DND-41 (cell line): ENCODE measurements around the gene URB2.

Experiments
- ATAC-seq: fragments of 200-7000 bp; cut with Tn5 transposase; 3 replicates; pipeline ENCODE4 v1.9.1; 2021; ENCODE audit warnings: low read depth; ENCODE audit not compliant: insufficient read depth
- DNase-seq: peaks from one replicate; pipeline ENCODE4 v3.0.0-alpha.2; 2020
- H2AFZ ChIP-seq: 2 replicates; pipeline ENCODE4 v1.6.0; 2012; ENCODE audit warnings: low read depth, low read length
- H3K27ac ChIP-seq: 2 replicates; pipeline ENCODE4 v1.5.1; 2012; ENCODE audit warnings: low read length, inconsistent platforms
- H3K27me3 ChIP-seq: fragments of 200-600 bp; sonication (generic); 2 replicates; pipeline ENCODE4 v1.6.0; 2012; ENCODE audit warnings: low read length, mild to moderate bottlenecking, inconsistent platforms; ENCODE audit not compliant: insufficient read depth, poor library complexity
- H3K36me3 ChIP-seq: 2 replicates; pipeline ENCODE4 v1.5.1; 2012; ENCODE audit warnings: low read length, inconsistent platforms; ENCODE audit not compliant: insufficient read depth
- H3K4me1 ChIP-seq: 2 replicates; pipeline ENCODE4 v1.5.1; 2012; ENCODE audit warnings: mild to moderate bottlenecking, low read length; ENCODE audit not compliant: insufficient read depth
- H3K4me2 ChIP-seq: 2 replicates; pipeline ENCODE4 v1.6.0; 2012; ENCODE audit warnings: mild to moderate bottlenecking, moderate library complexity, low read length, inconsistent platforms; ENCODE audit not compliant: insufficient read depth
- H3K4me3 ChIP-seq, 2 experiments: fragments of 200-600 bp in 1 of 2; shearing (Covaris generic) in 1 of 2; 2 replicates each; pipeline ENCODE4 v1.5.1; 2012 to 2016; ENCODE audit warnings: inconsistent platforms in 2 of 2, low read length in 2 of 2, mild to moderate bottlenecking in 2 of 2, low read depth in 1 of 2, moderate library complexity in 1 of 2
- H3K79me2 ChIP-seq: 2 replicates; pipeline ENCODE4 v1.6.0; 2012; ENCODE audit warnings: low read length, inconsistent platforms; ENCODE audit not compliant: insufficient read depth
- H3K9ac ChIP-seq: 2 replicates; pipeline ENCODE4 v1.6.0; 2012; ENCODE audit warnings: low read depth, mild to moderate bottlenecking, inconsistent platforms, low read length, moderate library complexity
- H3K9me3 ChIP-seq: 2 replicates; pipeline ENCODE4 v1.5.1; 2012; ENCODE audit warnings: low read length, moderate library complexity, mild to moderate bottlenecking, inconsistent platforms; ENCODE audit not compliant: insufficient read depth, severe bottlenecking
- H4K20me1 ChIP-seq: 2 replicates; pipeline ENCODE4 v1.6.0; 2012; ENCODE audit warnings: low read length; ENCODE audit not compliant: insufficient read depth
- CTCF ChIP-seq: IDR thresholded peaks from 2 replicates; pipeline ENCODE4 v1.5.1; 2012; ENCODE audit warnings: borderline replicate concordance, low read length, moderate library complexity, mild to moderate bottlenecking; ENCODE audit not compliant: poor library complexity, severe bottlenecking; ENCODE audit errors: extremely low read depth
- EZH2 ChIP-seq: IDR thresholded peaks from 3 replicates; pipeline ENCODE4 v1.6.1; 2012; ENCODE audit warnings: borderline replicate concordance, low read depth, mild to moderate bottlenecking, moderate library complexity, low read length, inconsistent platforms; ENCODE audit not compliant: severe bottlenecking

Gene URB2

GRCh38 chr1:229581485-229581884 lies 44.6 kb upstream of the URB2 start:
- H3K36me3 ChIP-seq, result no peaks in the 10 kb centered on the region
- no peaks in the 10 kb centered on the region for H3K9me3 ChIP-seq
- no peak overlapping the region for H2AFZ ChIP-seq
- no peaks in the 10 kb centered on the region for H3K27me3 ChIP-seq
- H3K79me2 ChIP-seq, result no peaks in the 10 kb centered on the region
- H4K20me1 ChIP-seq, result no peaks in the 10 kb centered on the region
- H3K9ac ChIP-seq, result no peak overlapping the region
- no peak overlapping the region for H3K4me2 ChIP-seq
- no peak overlapping the region for H3K27ac ChIP-seq
- no peak for DNase-seq
- ATAC-seq, result no peak
- TF ChIP-seq CTCF (no peak), EZH2 (no peak)
- H3K4me3 ChIP-seq, result no peak overlapping the region
- no peaks in the 10 kb centered on the region for H3K4me1 ChIP-seq

- H3K27ac ChIP-seq, result no peak overlapping the region
- H3K4me3 ChIP-seq, result no peak overlapping the region
- TF ChIP-seq EZH2 (no peak), CTCF (no peak)
- H2AFZ ChIP-seq, result no peak overlapping the region
- H3K36me3 ChIP-seq, result no peaks in the 10 kb centered on the region
- no peak overlapping the region for H3K4me2 ChIP-seq
- no peak for ATAC-seq
- H4K20me1 ChIP-seq, result no peaks in the 10 kb centered on the region
- H3K9ac ChIP-seq, result no peak overlapping the region
- no peaks in the 10 kb centered on the region for H3K4me1 ChIP-seq
- H3K27me3 ChIP-seq, result no peaks in the 10 kb centered on the region
- H3K9me3 ChIP-seq, result no peaks in the 10 kb centered on the region
- DNase-seq, result no peak
- H3K79me2 ChIP-seq, result no peaks in the 10 kb centered on the region
Measured at GRCh38 chr1:229582011-229582694, 43.9 kb upstream of the URB2 start.

- no peaks in the 10 kb centered on the region for H3K36me3 ChIP-seq
- H2AFZ ChIP-seq, result no peak overlapping the region
- H3K27ac ChIP-seq, result no peak overlapping the region
- H3K4me2 ChIP-seq, result no peak overlapping the region
- H3K27me3 ChIP-seq, result no peaks in the 10 kb centered on the region
- H4K20me1 ChIP-seq, result no peaks in the 10 kb centered on the region
- no peak for TF ChIP-seq CTCF
- no peak for TF ChIP-seq EZH2
- no peaks in the 10 kb centered on the region for H3K4me1 ChIP-seq
- no peak overlapping the region for H3K4me3 ChIP-seq
- H3K9me3 ChIP-seq, result no peaks in the 10 kb centered on the region
- H3K79me2 ChIP-seq, result no peaks in the 10 kb centered on the region
- no peak overlapping the region for H3K9ac ChIP-seq
- no peak for ATAC-seq
- DNase-seq, result no peak
Measured at GRCh38 chr1:229582715-229583114, 43.3 kb upstream of the URB2 start.
